ENCODE data around the gene PRKAR1B.

Gene PRKAR1B

DNA sequence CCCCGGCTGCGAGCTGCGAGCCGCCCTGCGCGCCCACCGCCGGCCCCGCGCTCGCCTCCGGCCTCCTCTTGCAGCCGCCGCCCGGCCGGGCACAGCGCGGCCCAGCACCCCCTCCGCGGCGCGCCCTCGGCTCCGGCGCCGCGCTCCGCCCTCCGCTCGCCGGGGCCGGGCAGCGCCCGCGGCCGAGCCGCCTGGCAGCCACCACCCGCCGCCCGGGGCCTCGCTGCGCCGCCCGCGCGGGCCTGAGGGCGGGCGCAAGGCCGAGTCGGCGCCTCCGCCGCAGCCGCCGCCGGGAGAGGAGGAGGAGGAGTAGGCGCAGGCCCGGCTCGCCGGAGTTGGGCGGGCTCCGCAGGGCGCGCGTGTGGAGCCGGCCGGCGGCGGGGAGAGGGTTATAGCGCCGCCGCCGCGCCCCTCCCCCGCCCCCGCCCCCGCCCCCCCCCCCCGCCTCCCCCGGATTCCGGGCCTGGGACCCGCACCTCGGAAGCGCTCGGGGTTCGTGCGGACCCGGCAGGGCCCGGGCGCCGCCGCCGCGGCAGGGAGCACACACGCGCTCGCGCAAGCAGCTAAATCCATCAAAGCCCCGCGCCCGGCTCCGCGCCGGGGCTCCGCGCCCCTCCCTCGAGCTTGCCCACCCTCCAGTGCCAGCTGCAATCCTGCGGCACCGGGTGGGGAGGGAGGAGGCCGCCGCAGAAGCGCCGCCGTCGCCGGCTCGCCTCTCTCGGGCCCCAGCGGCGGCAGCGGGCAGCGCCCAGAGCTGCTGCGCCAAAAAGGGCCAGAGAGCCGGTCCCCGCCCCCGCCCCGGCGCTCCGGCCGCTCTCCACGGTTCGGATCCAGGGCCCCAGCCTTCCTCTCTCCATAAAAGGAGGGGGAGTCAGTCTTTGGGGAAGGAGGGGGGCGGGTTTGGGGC, 207.3 kb downstream of the PRKAR1B start, which contains the start of gene PDGFA:
Gene PDGFA, minus strand, starts transcription at position 363 of the 907 bp plus-strand sequence. CDS start 845 bp downstream, outside the sequence.
- Histone ChIP-seq H3K27ac (ENCODE audit: low read length) (no peak within 1 kb of the TSS), H3K36me3 (ENCODE audit: insufficient read depth, low read depth, low read length) (no peaks in the 10 kb centered on the region), H3K9ac (ENCODE audit: low read depth, low read length) (peak within 1 kb of the TSS; percentile 65; the same call in 1 of the 2 replicates), H3K27me3 (ENCODE audit: insufficient read depth, low read length) (peaks cover 87% of the 10 kb centered on the region), H3K4me1 (ENCODE audit: insufficient read depth, low read length) (peaks cover 10% of the 10 kb centered on the region), H3K4me3 (ENCODE audit: low read length) (peak within 1 kb of the TSS; percentile 77), H3K9me3 (ENCODE audit: insufficient read depth, low read depth, low read length) (no peaks in the 10 kb centered on the region)

DNA sequence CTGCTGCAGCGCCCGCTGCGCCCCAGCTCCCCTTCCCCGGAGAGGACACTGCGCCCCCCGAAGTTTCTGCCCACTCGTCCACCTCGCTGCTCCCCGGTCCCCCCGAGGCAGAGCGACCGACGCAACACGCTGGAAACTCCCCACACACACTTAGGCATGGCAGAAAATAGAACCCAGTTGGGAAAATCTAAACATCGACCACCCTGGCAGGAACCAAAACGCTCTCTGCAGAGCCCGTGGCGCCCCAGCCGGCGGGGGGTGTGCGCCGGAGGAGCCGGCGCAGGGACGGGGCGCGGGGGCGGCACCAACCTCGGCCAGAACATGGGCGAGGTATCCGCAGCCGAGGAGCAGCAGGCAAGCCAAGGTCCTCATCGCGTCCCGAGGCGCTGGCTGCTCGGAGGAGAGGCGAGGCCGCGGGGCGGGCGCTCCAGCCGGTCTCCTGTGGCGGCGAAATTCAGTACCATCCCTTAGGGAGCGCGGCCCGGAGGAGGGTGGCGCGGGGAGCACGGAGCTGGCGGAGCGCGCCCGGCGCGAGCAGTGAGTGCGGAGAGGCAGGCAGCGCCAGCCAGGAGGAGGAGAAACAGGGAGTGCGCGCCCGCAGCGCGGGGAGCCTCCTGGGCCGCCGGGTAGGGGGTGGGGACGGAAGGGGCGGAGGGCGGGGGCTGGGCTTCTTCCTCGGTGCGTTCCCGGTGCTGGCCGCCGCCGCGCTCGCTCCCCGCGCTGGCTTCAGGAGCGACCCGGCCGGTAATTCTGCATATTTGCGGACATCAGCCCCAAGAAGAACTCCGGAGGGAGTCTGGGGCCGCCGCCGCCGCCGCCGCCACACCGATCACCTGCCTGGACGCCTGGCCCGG, 208.2 kb downstream of the PRKAR1B start:
- Histone ChIP-seq H3K4me3 (ENCODE audit: low read length) (peak overlapping the region; percentile 77), H3K27ac (ENCODE audit: low read length) (no peak overlapping the region), H3K9me3 (ENCODE audit: insufficient read depth, low read depth, low read length) (no peaks in the 10 kb centered on the region), H3K27me3 (ENCODE audit: insufficient read depth, low read length) (peaks cover 87% of the 10 kb centered on the region), H3K9ac (ENCODE audit: low read depth, low read length) (peak overlapping the region; percentile 65; the same call in 1 of the 2 replicates), H3K4me1 (ENCODE audit: insufficient read depth, low read length) (peaks cover 19% of the 10 kb centered on the region), H3K36me3 (ENCODE audit: insufficient read depth, low read depth, low read length) (no peaks in the 10 kb centered on the region)

DNA sequence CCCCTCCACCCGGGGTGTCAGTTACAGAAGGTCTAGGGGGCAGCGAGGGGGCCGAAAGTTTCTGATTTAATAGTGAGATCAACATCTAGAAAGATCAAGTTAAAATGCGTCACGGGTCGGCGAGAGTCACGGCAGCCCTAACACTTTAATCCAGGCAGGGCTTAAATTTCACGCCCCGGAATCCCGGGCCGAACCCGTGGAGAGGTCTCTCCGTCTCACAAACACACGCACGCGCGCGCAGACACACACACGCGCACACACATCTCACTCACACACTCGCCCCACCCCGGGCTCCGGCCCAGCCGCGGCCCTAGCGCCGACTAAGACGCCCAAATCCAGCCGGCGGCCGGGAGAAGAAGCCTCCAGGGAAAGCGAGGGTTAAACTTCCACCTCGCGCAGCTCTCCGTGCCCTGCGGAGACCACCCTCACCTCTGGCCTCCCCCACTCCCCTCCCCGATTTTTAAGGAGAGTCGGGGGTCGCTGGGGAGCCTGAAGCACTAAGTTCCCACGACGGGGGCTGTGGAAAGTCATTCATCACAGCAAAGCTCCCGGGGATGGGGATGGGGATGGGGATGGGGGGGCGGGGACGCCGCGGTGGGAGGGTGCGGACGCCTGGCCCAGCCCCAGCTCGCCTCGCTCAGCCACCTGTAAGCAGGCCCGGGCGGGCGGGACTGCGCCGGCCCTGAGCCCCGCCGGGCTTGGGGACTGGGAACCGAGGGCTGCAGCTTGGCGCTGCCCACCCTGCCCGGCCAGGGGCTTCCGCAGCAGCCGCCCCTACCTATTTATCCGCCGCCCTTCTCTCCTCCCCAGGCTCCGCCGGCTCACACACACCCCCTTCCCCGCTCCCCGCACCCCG, 209.1 kb downstream of the PRKAR1B start:
- Histone ChIP-seq H3K36me3 (ENCODE audit: insufficient read depth, low read depth, low read length) (no peaks in the 10 kb centered on the region), H3K4me1 (ENCODE audit: insufficient read depth, low read length) (peaks cover 20% of the 10 kb centered on the region), H3K27me3 (ENCODE audit: insufficient read depth, low read length) (peaks cover 80% of the 10 kb centered on the region), H3K27ac (ENCODE audit: low read length) (no peak overlapping the region), H3K4me3 (ENCODE audit: low read length) (peak overlapping the region; percentile 77), H3K9me3 (ENCODE audit: insufficient read depth, low read depth, low read length) (no peaks in the 10 kb centered on the region), H3K9ac (ENCODE audit: low read depth, low read length) (peak overlapping the region; percentile 65; the same call in 1 of the 2 replicates)

DNA sequence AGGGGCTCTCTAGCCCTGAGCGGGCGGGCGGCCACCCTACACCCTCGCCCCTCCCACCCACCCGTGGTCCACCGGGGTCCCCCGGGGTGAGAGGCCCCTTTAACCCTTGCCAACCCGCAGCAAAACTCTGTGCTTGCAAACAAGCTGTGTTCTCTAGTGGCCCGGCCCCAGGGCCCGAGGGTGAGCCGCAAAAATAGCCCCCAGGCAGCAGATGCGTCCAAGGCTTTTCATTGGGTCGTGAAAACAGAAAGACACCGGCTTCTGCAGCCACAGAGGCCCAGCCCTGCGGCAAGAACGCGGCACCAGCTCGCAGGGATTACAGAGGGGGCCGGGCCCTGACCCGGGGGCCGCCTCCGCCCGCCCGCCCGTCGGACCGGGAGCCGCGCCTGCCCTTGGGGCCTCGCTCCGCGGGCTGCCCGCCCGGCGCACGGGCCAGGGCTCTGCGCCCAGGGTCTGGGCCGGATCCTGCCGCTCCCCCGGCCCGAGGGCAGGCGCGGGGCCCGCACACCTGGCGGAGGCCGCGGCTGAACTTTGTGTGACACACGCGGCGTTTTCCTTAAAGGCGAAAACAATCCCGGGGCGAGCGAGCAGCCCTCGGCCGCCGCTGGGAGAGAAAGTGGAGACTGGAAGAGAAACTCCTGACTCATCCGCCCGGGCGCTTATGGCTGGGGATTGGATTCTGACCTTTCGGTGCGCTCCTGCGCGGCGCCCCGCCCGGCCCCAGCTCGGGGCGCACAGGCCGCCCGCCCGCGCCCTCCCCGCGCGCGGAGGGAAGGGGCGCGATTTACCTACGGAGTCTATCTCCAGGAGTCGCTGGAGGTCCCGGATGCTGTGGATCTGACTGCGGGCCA, 210.2 kb downstream of the PRKAR1B start:
- Histone ChIP-seq H3K9ac (ENCODE audit: low read depth, low read length) (peak overlapping the region; percentile 65), H3K4me1 (ENCODE audit: insufficient read depth, low read length) (peaks cover 20% of the 10 kb centered on the region), H3K4me3 (ENCODE audit: low read length) (peak overlapping the region; percentile 66; the same call in 1 of the 2 replicates), H3K27me3 (ENCODE audit: insufficient read depth, low read length) (peaks cover 68% of the 10 kb centered on the region), H3K9me3 (ENCODE audit: insufficient read depth, low read depth, low read length) (no peaks in the 10 kb centered on the region), H3K36me3 (ENCODE audit: insufficient read depth, low read depth, low read length) (no peaks in the 10 kb centered on the region), H3K27ac (ENCODE audit: low read length) (no peak overlapping the region)

DNA sequence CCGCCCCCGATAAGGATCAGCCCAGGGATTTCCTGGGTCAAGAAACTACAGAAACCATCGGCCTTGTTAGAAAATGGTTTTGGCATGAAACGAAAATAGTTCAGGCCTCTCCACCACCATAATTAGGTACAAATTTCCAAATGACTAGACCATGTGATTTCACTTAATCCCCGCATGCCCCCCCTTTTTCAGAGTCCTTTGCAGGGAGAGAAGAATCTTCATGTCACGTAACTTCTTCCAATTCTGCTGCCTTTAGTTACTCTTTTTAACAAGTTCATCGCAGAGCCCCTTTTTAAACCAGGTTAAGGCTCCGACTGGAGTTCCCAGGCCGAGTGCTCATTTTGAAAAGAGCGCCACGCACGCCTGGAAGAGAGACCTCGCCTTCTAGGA, 210.9 kb downstream of the PRKAR1B start:
- Histone ChIP-seq H3K27ac (ENCODE audit: low read length) (no peak overlapping the region), H3K27me3 (ENCODE audit: insufficient read depth, low read length) (peaks cover 62% of the 10 kb centered on the region), H3K9ac (ENCODE audit: low read depth, low read length) (peak overlapping the region; percentile 49; the same call in 1 of the 2 replicates), H3K4me1 (ENCODE audit: insufficient read depth, low read length) (peaks cover 20% of the 10 kb centered on the region), H3K36me3 (ENCODE audit: insufficient read depth, low read depth, low read length) (0 out of 2 replicates have a peak, but pooled peaks cover 3% of the 10 kb centered on the region), H3K9me3 (ENCODE audit: insufficient read depth, low read depth, low read length) (no peaks in the 10 kb centered on the region), H3K4me3 (ENCODE audit: low read length) (peak overlapping the region; percentile 66)

DNA sequence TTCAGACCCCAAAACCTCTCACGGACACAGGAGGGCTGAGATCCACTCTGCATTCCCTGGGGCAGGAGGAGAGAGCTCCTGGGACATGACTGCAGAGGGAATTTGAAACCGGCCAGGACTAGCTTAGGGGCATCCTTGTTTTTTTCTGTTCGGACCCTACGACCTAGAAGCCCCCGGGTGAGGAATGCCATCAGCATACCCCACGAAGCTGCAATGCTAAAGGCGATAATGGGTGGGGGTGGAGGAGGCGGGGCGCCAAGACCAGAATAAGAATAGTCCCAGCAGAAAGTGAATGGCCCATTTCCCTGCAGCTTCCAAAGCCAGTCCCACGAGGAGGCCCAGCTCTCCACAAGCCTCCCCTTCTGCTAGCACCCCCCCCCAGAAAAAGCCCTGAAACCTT, 211.5 kb downstream of the PRKAR1B start:
- no peaks in the 10 kb centered on the region for H3K9me3 ChIP-seq (ENCODE audit: insufficient read depth, low read depth, low read length)
- peak overlapping the region; percentile 53; the same call in 1 of the 2 replicates for H3K9ac ChIP-seq (ENCODE audit: low read depth, low read length)
- no peak overlapping the region for H3K27ac ChIP-seq (ENCODE audit: low read length)
- peak overlapping the region; percentile 52; the same call in 1 of the 2 replicates for H3K4me3 ChIP-seq (ENCODE audit: low read length)
- H3K4me1 ChIP-seq (ENCODE audit: insufficient read depth, low read length) = peaks cover 20% of the 10 kb centered on the region
- peaks cover 56% of the 10 kb centered on the region for H3K27me3 ChIP-seq (ENCODE audit: insufficient read depth, low read length)
- H3K36me3 ChIP-seq (ENCODE audit: insufficient read depth, low read depth, low read length) = 0 out of 2 replicates have a peak, but pooled peaks cover 3% of the 10 kb centered on the region

DNA sequence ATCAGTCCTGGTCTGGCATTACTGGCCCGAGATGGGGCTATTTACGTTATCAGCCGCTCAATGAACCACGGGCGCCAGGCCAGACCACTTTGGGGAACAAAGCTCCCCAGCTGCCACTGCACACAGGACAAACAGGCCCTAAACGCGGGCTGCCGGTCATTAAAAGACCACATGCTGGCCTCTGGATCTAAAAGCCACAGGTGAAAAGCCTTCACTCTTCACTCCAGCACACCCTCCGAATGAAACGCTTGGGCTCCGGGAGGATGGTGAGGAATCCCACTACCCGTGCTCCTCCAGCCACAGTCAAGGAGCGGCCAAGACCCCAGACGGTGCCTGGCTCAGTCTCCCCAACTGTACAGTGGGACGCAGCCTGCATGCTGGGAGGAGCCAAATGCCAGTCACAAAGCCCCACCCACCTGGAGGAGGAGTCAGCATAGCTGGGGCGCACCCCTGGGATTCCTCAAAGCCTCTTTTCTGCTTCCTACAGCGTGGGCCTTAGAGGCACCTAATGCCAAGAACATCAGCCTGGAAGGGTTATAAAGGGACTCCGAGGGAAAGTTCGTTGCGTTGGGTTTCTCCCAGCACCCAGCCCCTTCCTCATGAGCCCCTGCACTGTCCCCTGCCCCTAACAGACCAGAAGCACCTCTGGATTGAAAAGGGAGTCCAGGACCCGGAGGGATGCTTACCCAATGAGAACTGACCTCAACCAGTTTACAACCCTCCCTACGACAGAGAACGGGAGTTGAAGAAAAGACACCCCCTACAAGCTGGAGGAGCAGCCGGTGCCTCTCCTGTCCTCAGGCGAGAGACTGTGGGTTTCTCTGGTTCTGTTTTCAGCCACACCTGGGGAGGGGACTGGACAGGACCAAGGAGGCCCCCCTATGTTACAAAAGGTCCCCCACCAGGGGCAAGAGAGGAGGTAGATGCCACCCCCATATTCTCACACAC, 212.2 kb downstream of the PRKAR1B start:
- no peak overlapping the region for H3K27ac ChIP-seq (ENCODE audit: low read length)
- H3K9ac ChIP-seq (ENCODE audit: low read depth, low read length) = peak overlapping the region; percentile 53; the same call in 1 of the 2 replicates
- H3K9me3 ChIP-seq (ENCODE audit: insufficient read depth, low read depth, low read length) = no peaks in the 10 kb centered on the region
- H3K4me3 ChIP-seq (ENCODE audit: low read length) = peak overlapping the region; percentile 52; the same call in 1 of the 2 replicates
- 0 out of 2 replicates have a peak, but pooled peaks cover 3% of the 10 kb centered on the region for H3K36me3 ChIP-seq (ENCODE audit: insufficient read depth, low read depth, low read length)
- peaks cover 20% of the 10 kb centered on the region for H3K4me1 ChIP-seq (ENCODE audit: insufficient read depth, low read length)
- peaks cover 49% of the 10 kb centered on the region; the same call in 1 of the 2 replicates for H3K27me3 ChIP-seq (ENCODE audit: insufficient read depth, low read length)

DNA sequence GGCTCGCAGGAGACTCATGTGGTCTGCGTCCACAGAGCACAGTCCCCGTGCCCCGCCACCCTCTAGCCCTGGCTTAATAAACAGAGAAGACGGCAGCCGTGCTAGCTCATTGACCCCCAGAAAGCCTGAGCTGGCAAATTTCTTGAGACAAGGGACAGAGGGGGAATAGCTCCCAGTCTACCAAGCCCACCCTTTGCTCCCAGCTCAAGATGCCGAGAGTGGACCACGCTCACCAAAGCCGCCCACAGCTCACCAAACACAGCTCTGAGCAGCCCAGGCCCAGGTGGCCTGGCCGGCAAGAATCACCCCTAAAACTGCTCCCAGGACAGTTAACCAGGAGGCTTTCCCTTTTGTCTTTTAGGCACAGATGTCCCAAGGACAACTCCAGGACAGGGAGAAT, 212.8 kb downstream of the PRKAR1B start:
- H3K36me3 ChIP-seq (ENCODE audit: insufficient read depth, low read depth, low read length) = peaks cover 7% of the 10 kb centered on the region
- H3K27me3 ChIP-seq (ENCODE audit: insufficient read depth, low read length) = peaks cover 48% of the 10 kb centered on the region; the same call in 1 of the 2 replicates
- no peak overlapping the region for H3K27ac ChIP-seq (ENCODE audit: low read length)
- H3K4me3 ChIP-seq (ENCODE audit: low read length) = peak overlapping the region; percentile 52; the same call in 1 of the 2 replicates
- peaks cover 20% of the 10 kb centered on the region for H3K4me1 ChIP-seq (ENCODE audit: insufficient read depth, low read length)
- H3K9ac ChIP-seq (ENCODE audit: low read depth, low read length) = no peak overlapping the region; the same call in 1 of the 2 replicates
- no peaks in the 10 kb centered on the region for H3K9me3 ChIP-seq (ENCODE audit: insufficient read depth, low read depth, low read length)

DNA sequence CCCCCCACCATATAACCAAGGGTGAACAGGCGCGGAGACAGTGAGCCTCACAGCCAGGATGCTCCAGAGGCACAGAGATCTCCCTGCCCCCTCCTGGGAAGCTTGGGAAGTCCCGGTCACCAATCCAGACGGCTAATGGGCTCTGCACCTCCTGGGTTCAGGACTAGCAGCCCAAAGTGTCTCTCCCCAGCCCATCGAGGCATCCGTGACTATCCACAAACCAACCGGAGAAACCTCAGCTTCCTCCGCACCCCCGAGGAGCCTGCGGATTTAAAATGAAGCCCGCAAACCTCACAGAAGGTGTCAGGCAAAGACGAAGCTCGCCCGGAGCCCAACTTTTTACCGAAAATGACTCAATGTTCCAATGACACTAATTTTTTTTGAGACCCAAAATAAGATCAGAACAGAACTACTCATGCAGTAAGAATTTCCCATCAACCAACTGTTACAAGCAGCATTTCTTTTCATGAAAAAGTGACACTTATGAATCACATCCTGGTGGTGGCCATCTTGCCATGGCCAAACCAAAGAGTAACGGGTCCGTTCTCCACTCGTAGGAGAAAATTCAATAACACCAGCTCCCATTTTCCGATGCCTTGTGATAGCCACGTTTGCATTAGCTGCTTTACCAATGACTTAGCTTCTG, 213.4 kb downstream of the PRKAR1B start:
- no peak overlapping the region for H3K4me3 ChIP-seq (ENCODE audit: low read length)
- H3K27ac ChIP-seq (ENCODE audit: low read length) = no peak overlapping the region
- H3K9ac ChIP-seq (ENCODE audit: low read depth, low read length) = no peak overlapping the region

More for the DNA sequence above, 213.4 kb downstream of the PRKAR1B start:
- no peaks in the 10 kb centered on the region for H3K9me3 ChIP-seq (ENCODE audit: insufficient read depth, low read depth, low read length)
- peaks cover 44% of the 10 kb centered on the region; the same call in 1 of the 2 replicates for H3K27me3 ChIP-seq (ENCODE audit: insufficient read depth, low read length)
- H3K36me3 ChIP-seq (ENCODE audit: insufficient read depth, low read depth, low read length) = peaks cover 10% of the 10 kb centered on the region
- peaks cover 20% of the 10 kb centered on the region for H3K4me1 ChIP-seq (ENCODE audit: insufficient read depth, low read length)

All from iPS-20b (cell line).